Muscle layer of colon (tissue), 2 donors: Measurements from ENCODE around the gene ZC3HAV1L.
A peak's percentile ranks its signal among the peaks of the same experiment; 100 is the strongest.

ENCODE experiments used
- H3K27ac ChIP-seq: one replicate; pipeline ENCODE4 v1.7.0; 2013; ENCODE audit warnings: low read depth, mild to moderate bottlenecking, low read length, moderate library complexity
- H3K27me3 ChIP-seq, 2 donors: one replicate each; pipeline ENCODE4 v1.7.0; 2013; ENCODE audit warnings: low read length in 2 of 2, mild to moderate bottlenecking in 2 of 2; ENCODE audit not compliant: insufficient read depth in 2 of 2, control insufficient read depth in 1 of 2
- H3K36me3 ChIP-seq: one replicate; pipeline ENCODE4 v1.7.0; 2013; ENCODE audit warnings: mild to moderate bottlenecking, low read length; ENCODE audit not compliant: insufficient read depth
- H3K4me1 ChIP-seq: one replicate; pipeline ENCODE4 v1.7.0; 2013; ENCODE audit warnings: mild to moderate bottlenecking, low read length; ENCODE audit not compliant: insufficient read depth
- H3K4me3 ChIP-seq, 2 donors: one replicate each; pipeline ENCODE4 v1.7.0; 2013; ENCODE audit warnings: low read length in 2 of 2, low read depth in 1 of 2, mild to moderate bottlenecking in 1 of 2, moderate library complexity in 1 of 2
- H3K9ac ChIP-seq: one replicate; pipeline ENCODE4 v1.7.0; 2013; ENCODE audit warnings: low read length
- H3K9me3 ChIP-seq: one replicate; pipeline ENCODE4 v1.7.0; 2013; ENCODE audit warnings: mild to moderate bottlenecking, low read length
- donor health status: abdominal sarcoma.
- donor health status: Adenocarcinoma of cecum.

Gene ZC3HAV1L

GRCh38 chr7:139011373-139011772, 24.5 kb downstream of the ZC3HAV1L start:
- H3K4me3 ChIP-seq: no peak overlapping the region
- no peaks in the 10 kb centered on the region for H3K36me3 ChIP-seq
- H3K27ac ChIP-seq: no peak overlapping the region
- no peaks in the 10 kb centered on the region for H3K4me1 ChIP-seq
- no peak overlapping the region for H3K9ac ChIP-seq
- H3K27me3 ChIP-seq: no peaks in the 10 kb centered on the region
- no peaks in the 10 kb centered on the region for H3K9me3 ChIP-seq

GRCh38 chr7:139004321-139005090, 31.3 kb downstream of the ZC3HAV1L start:
- no peaks in the 10 kb centered on the region for H3K27me3 ChIP-seq
- no peak overlapping the region for H3K9ac ChIP-seq
- H3K4me1 ChIP-seq: no peaks in the 10 kb centered on the region
- no peaks in the 10 kb centered on the region for H3K36me3 ChIP-seq
- no peak overlapping the region for H3K27ac ChIP-seq
- no peaks in the 10 kb centered on the region for H3K9me3 ChIP-seq
- H3K4me3 ChIP-seq: no peak overlapping the region

GRCh38 chr7:138999414-138999813, 36.4 kb downstream of the ZC3HAV1L start:
- H3K36me3 ChIP-seq: no peaks in the 10 kb centered on the region
- no peaks in the 10 kb centered on the region for H3K27me3 ChIP-seq
- H3K4me1 ChIP-seq: no peaks in the 10 kb centered on the region
- H3K27ac ChIP-seq: no peak overlapping the region
- no peak overlapping the region for H3K9ac ChIP-seq
- no peaks in the 10 kb centered on the region for H3K9me3 ChIP-seq
- no peak overlapping the region for H3K4me3 ChIP-seq

DNA sequence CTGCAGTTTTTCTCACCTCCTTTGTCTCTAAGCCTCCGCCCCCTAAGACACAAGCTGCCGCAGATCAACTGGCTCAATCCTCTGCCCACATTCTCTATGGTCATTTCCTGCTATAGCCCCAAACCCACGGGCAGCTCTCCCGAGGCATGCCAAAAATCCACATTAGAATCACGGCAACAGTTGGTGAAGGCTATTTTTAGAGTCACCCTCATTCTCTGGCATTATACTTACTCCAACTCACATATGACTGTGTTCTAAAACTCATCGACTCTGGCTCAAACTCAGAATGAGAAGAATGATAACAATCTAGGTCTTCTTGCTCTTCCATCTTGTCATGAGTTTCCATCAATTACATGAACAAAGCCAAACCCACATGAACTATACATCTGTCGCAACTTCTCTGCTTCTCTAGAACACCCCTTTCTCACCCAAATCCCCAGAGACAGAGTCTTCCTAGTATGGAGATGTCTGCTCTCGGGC, 43.8 kb downstream of the ZC3HAV1L start:
- no peaks in the 10 kb centered on the region for H3K27me3 ChIP-seq
- no peaks in the 10 kb centered on the region for H3K9me3 ChIP-seq
- H3K4me3 ChIP-seq: no peak overlapping the region
- no peak overlapping the region for H3K27ac ChIP-seq
- no peaks in the 10 kb centered on the region for H3K36me3 ChIP-seq
- H3K4me1 ChIP-seq: no peaks in the 10 kb centered on the region
- H3K9ac ChIP-seq: no peak overlapping the region

- Histone ChIP-seq H3K36me3 (no peaks in the 10 kb centered on the region), H3K27me3 (no peaks in the 10 kb centered on the region), H3K4me3 (no peak overlapping the region), H3K27ac (no peak overlapping the region), H3K4me1 (no peaks in the 10 kb centered on the region), H3K9me3 (no peaks in the 10 kb centered on the region), H3K9ac (no peak overlapping the region)
Observed at GRCh38 chr7:138987686-138988085, 48.2 kb downstream of the ZC3HAV1L start.

DNA sequence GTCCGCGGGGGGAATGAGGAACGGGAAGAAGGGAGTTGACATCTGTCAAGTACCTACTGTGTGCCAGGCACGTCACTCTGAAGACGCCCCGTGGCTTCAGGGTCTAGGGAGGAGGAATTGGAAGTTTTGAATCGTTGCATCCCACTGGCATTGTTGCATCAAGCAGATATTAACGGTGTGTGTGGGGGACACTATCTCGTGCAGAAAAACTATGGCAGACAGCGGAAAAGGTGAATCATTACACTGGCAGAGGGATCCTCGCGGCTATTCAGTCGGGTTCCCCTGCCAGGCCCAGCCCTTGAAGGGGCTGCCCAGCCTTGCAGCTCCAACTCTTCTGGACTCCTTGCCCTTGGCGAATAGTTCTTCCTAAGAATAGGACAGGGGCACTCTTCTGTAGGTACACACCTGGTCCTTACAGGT, 53.6 kb downstream of the ZC3HAV1L start:
- no peak overlapping the region for H3K9ac ChIP-seq
- H3K4me3 ChIP-seq: peak overlapping the region; percentile 44 to 49
- H3K9me3 ChIP-seq: no peaks in the 10 kb centered on the region
- H3K27me3 ChIP-seq: no peaks in the 10 kb centered on the region
- H3K4me1 ChIP-seq: peaks cover 7% of the 10 kb centered on the region
- H3K36me3 ChIP-seq: no peaks in the 10 kb centered on the region
- H3K27ac ChIP-seq: no peak overlapping the region

GRCh38 chr7:138981332-138982203, 54.3 kb downstream of the ZC3HAV1L start, which contains the start of gene KIAA1549:
Gene KIAA1549 (minus strand): TSS chr7:138981389. CDS start chr7:138981269, 120 bp downstream.
- H3K9me3 ChIP-seq: no peaks in the 10 kb centered on the region
- peaks cover 7% of the 10 kb centered on the region for H3K4me1 ChIP-seq
- no peak within 1 kb of the TSS for H3K27ac ChIP-seq
- no peaks in the 10 kb centered on the region for H3K27me3 ChIP-seq
- peak within 1 kb of the TSS; percentile 39 for H3K9ac ChIP-seq
- no peaks in the 10 kb centered on the region for H3K36me3 ChIP-seq
- H3K4me3 ChIP-seq: peak within 1 kb of the TSS; percentile 52 to 73

GRCh38 chr7:138980563-138981291, 55.1 kb downstream of the ZC3HAV1L start:
- no peaks in the 10 kb centered on the region for H3K9me3 ChIP-seq

GRCh38 chr7:138979988-138980562, 55.8 kb downstream of the ZC3HAV1L start:
- Histone ChIP-seq H3K4me1 (peaks cover 7% of the 10 kb centered on the region), H3K36me3 (no peaks in the 10 kb centered on the region), H3K4me3 (peak overlapping the region; percentile 52 to 73), H3K9ac (peak overlapping the region; percentile 39), H3K9me3 (no peaks in the 10 kb centered on the region), H3K27me3 (no peaks in the 10 kb centered on the region), H3K27ac (no peak overlapping the region)

More at GRCh38 chr7:138980563-138981291, 55.1 kb downstream of the ZC3HAV1L start:
- H3K27ac ChIP-seq: no peak overlapping the region
- peaks cover 7% of the 10 kb centered on the region for H3K4me1 ChIP-seq
- H3K4me3 ChIP-seq: peak overlapping the region; percentile 52 to 73
- H3K36me3 ChIP-seq: no peaks in the 10 kb centered on the region
- no peaks in the 10 kb centered on the region for H3K27me3 ChIP-seq
- H3K9ac ChIP-seq: peak overlapping the region; percentile 39

- Histone ChIP-seq H3K4me3 (no peak overlapping the region), H3K4me1 (peaks cover 7% of the 10 kb centered on the region), H3K36me3 (no peaks in the 10 kb centered on the region), H3K9me3 (no peaks in the 10 kb centered on the region), H3K27ac (no peak overlapping the region), H3K27me3 (no peaks in the 10 kb centered on the region), H3K9ac (no peak overlapping the region)
Observed at GRCh38 chr7:138979226-138979979, 56.4 kb downstream of the ZC3HAV1L start.
